PC-3 (cell line): ENCODE measurements around the gene VPS26B.

Experiments
- CTCF ChIP-seq: fragments of 300-600 bp; sonication (generic); conservative IDR thresholded peaks from 2 replicates; pipeline ENCODE4 v1.5.1; 2017; ENCODE audit warnings: antibody characterized with exemption, low read depth, mild to moderate bottlenecking, low read length
- EZH2 ChIP-seq: fragments of 300-600 bp; sonication (generic); IDR thresholded peaks from one replicate; pipeline ENCODE4 v1.6.1; 2017; ENCODE audit warnings: antibody characterized with exemption, mild to moderate bottlenecking, low read length; ENCODE audit not compliant: unreplicated experiment
- EZH2phosphoT487 ChIP-seq: fragments of 300-600 bp; sonication (generic); IDR thresholded peaks from 2 replicates; pipeline ENCODE4 v1.6.1; 2018; ENCODE audit warnings: mild to moderate bottlenecking, antibody characterized with exemption, low read length, borderline replicate concordance

GRCh38 chr11:134235399-134235798 lies 10.9 kb downstream of the VPS26B start:
- TF ChIP-seq EZH2 (no peak), CTCF (no peak), EZH2phosphoT487 (no peak)
